Stomach (tissue), 4 donors: ENCODE data around the gene NAA38.

Source experiments
- CTCF ChIP-seq, 7 experiments: fragments of 450-650 bp in 4 of 7; fragments of 200-600 bp in 3 of 7; sonication (generic) in 3 of 7; IDR thresholded peaks; one replicate each; pipeline ENCODE4 v1.5.1; 2016 to 2019; ENCODE audit warnings: antibody characterized with exemption in 7 of 7, control low read depth in 2 of 7, mild to moderate bottlenecking in 1 of 7
- POLR2AphosphoS5 ChIP-seq, 3 donors: sonication (generic); formaldehyde crosslinking; IDR thresholded peaks; one replicate each; pipeline ENCODE4 v1.6.1; 2016; ENCODE audit warnings: antibody characterized with exemption in 3 of 3

GRCh38 chr17:7882068-7882467 is 24.7 kb upstream of the NAA38 start:
- TF ChIP-seq CTCF (IDR thresholded peaks at IDR 0.05): no peak
- no peak for TF ChIP-seq POLR2AphosphoS5 (IDR thresholded peaks at IDR 0.05)
